Measurements from ENCODE around the gene NMU. TPM values are rescaled to one million over a fixed set of nuclear protein-coding genes. Genes with fewer than 3 reads are reported as not detected.

NMU gene
- total and polyA plus RNA-seq, 10 of the 15 experiments (the other 5 are each of a cell fraction or from before 2014, with no cell fraction given) = 0.33 TPM; not detected in 9

GRCh38 chr4:55609393-55609866 is 26.7 kb downstream of the NMU start (continued):
- TF ChIP-seq ZNF274 (IDR thresholded peaks at IDR 0.05; ENCODE audit: insufficient read depth, insufficient read length) (no peak), RFX5 (IDR thresholded peaks at IDR 0.05; ENCODE audit: low read depth, low read length) (no peak), BCLAF1 (IDR thresholded peaks at IDR 0.05) (no peak)

- POLR2A ChIA-PET = interaction anchor here (0.9 kb wide), 1 partner anchor 8 kb away, joined by 3 read pairs; no protein-coding TSS in a partner anchor
- RAD21 ChIA-PET (ENCODE audit: unreplicated experiment) = no interaction called here
- H3K4me1 ChIP-seq (ENCODE audit: control insufficient read depth, insufficient read depth, low read length) = no peaks in the 10 kb centered on the region
- ATAC-seq (no peak), DNase-seq (ENCODE audit: low read depth, low spot score) (no peak), FAIRE-seq (no peak)
- H3K9ac ChIP-seq (ENCODE audit: control insufficient read depth, insufficient read depth, low read length) = no peak overlapping the region
- no peak overlapping the region for H3K4me3 ChIP-seq
- H3K9me3 ChIP-seq (replicated peaks; ENCODE audit: control insufficient read depth, insufficient read depth, low read length) = no peaks in the 10 kb centered on the region
- BruUV-seq (replicated peaks) = no TSS peak
- no peaks in the 10 kb centered on the region for H3K27me3 ChIP-seq (replicated peaks in 1 of 2; ENCODE audit: control insufficient read depth in 2 of 2, insufficient read depth in 2 of 2, low read length in 1 of 2)
- no peaks in the 10 kb centered on the region for H3K79me2 ChIP-seq (ENCODE audit: control insufficient read depth, insufficient read depth, low read length)
- no peak overlapping the region for H3K27ac ChIP-seq (ENCODE audit: control insufficient read depth, insufficient read depth)
- no peak overlapping the region for H2AFZ ChIP-seq (ENCODE audit: control insufficient read depth, low read depth, low read length)
- in situ Hi-C loops (cut with MboI) = no loop called here
- SMC1A ChIA-PET (ENCODE audit: uncharacterized antibody, unreplicated experiment) = no interaction called here
- whole genome bisulfite sequencing (ENCODE audit: insufficient coverage, insufficient replicate concordance, low lambda C conversion rate, missing lambda C conversion rate) = 89% methylated on average over 1 of the region's 1 CpG
- intact Hi-C loops (cut with micrococcal nuclease; ENCODE audit: unreplicated experiment) = no loop called here
- no peaks in the 10 kb centered on the region for H4K20me1 ChIP-seq (ENCODE audit: control insufficient read depth, insufficient read depth)
- no peaks in the 10 kb centered on the region for H3K36me3 ChIP-seq (ENCODE audit: control insufficient read depth in 2 of 2, insufficient read depth in 2 of 2, low read length in 1 of 2)
- CTCF ChIA-PET = interaction anchor here (1.6 kb wide), 1 partner anchor 13 kb away, joined by 3 read pairs; no protein-coding TSS in a partner anchor
- H3K4me2 ChIP-seq (ENCODE audit: control insufficient read depth, insufficient read depth) = no peak overlapping the region
- no peak for TF ChIP-seq STAT1 (conservative IDR thresholded peaks at IDR 0.05)
- no peak for TF ChIP-seq ATF2 (IDR thresholded peaks at IDR 0.05; ENCODE audit: low read length)
- no peak for TF ChIP-seq CEBPZ (IDR thresholded peaks at IDR 0.05; ENCODE audit: low read depth, low read length)
- TF ChIP-seq EZH2 (IDR thresholded peaks at IDR 0.05; ENCODE audit: borderline replicate concordance, control insufficient read depth, low read depth, low read length) = no peak
- no peak for TF ChIP-seq JUNB (IDR thresholded peaks at IDR 0.05)
- no peak for TF ChIP-seq SMAD5 (IDR thresholded peaks at IDR 0.05; ENCODE audit: low read depth)
- TF ChIP-seq IRF4 (IDR thresholded peaks at IDR 0.05; ENCODE audit: low read depth, low read length) = no peak
- no peak for TF ChIP-seq DPF2 (IDR thresholded peaks at IDR 0.05)
- TF ChIP-seq POU2F2 (IDR thresholded peaks at IDR 0.05; ENCODE audit: borderline replicate concordance, low read depth, low read length) = no peak
- no peak for TF ChIP-seq RAD51 (IDR thresholded peaks at IDR 0.05)
Measured at GRCh38 chr4:55608591-55608990, 27.5 kb downstream of the NMU start.

All from GM12878 (cell line).